G401.6 (cell line): ENCODE results near the gene SNX33.
"Not testable (repeated sequence)": the region's sequence is repeated elsewhere in the genome, so short reads cannot be mapped to it uniquely, and the experiment has no call there.

Experiments used
- FAIRE-seq: peaks from 2 replicates; lab custom pipeline; 2012; peaks lifted over from hg19 to GRCh38; lab: Jason Lieb, UNC

SNX33 gene

GRCh38 chr15:75662823-75663519 is 15.3 kb downstream of the SNX33 start:
- FAIRE-seq: no peak

GRCh38 chr15:75663931-75664421 is 16.3 kb downstream of the SNX33 start:
- no peak for FAIRE-seq

DNA sequence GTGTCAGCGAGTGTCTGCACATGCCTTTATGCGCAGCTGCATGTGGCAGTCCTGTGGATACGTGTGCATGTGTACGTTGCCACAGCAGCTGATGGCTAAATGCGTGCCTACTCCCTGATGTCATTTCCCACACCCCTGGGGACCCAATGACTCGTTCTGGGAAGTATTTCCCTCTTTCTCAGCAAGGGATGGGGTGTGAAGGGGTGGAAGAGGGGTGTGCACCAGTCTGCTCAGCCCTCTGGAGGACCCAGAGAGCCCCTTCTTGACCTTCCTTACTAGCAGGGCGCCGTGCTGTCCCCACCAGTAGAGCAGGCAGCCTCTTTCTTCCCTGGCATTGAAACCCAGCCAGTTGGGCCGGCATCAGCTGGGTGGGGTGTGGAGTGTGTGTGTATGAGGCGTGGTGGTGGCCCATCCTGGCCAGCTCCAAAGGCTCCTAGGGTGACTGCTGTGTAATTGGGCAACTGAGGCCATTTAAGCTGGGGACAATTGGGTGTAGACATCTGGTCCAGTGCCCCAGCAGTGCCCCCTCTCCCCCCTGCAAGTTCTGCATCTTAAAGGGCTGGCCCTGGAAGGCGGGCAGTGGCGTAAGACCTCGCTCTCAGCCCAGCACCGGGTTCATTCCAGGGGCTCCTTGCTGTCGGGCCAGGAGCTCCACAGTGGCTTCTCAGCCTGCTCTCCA is 19.2 kb downstream of the SNX33 start:
- peak; percentile 95 for FAIRE-seq

- no peak for FAIRE-seq
Measured at GRCh38 chr15:75669191-75669878, 21.6 kb downstream of the SNX33 start.

GRCh38 chr15:75669879-75670212 is 22.1 kb downstream of the SNX33 start:
- no peak for FAIRE-seq

DNA sequence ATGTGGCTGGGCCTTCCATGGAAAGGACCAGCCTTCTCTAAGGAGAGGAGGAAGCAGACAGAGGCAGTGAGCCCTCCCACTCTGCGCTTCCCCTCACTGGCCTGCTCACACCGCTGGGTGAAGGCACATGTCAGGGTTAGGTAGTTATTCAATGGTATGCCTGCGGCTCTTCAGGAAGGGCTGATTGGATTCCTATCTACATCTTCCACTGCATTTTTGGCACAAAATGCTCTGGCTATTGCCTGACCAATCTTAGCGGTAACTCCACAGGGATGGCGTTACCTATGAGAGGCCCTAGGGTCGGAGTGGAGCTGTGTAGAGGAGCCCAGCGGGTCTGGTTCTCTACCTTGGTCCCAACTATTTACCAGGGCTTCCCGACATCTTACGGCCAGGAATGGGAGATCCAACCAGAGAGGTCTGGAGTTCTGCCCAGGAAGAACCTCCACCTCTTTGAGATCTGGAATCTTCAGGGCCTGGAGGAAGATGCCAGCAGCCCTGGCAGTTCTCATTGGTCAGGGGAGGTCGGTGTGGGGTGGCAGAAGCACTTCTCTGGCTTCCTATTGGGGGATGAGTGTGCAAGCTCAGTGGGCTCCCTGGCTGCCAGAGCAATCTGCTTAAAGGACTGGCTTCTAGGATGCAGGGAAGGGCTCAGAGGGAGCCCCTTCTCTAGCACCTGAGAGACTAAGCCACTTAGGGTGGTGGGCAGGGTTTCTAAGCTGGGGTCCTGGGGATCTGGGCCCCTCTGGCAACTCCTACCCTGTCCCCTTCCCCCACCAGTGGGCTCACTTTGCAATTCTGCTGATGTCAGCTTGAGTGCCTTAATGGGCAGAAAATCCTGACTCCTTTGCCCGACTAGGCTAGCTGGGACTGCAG is 24.3 kb downstream of the SNX33 start:
- no peak for FAIRE-seq

DNA sequence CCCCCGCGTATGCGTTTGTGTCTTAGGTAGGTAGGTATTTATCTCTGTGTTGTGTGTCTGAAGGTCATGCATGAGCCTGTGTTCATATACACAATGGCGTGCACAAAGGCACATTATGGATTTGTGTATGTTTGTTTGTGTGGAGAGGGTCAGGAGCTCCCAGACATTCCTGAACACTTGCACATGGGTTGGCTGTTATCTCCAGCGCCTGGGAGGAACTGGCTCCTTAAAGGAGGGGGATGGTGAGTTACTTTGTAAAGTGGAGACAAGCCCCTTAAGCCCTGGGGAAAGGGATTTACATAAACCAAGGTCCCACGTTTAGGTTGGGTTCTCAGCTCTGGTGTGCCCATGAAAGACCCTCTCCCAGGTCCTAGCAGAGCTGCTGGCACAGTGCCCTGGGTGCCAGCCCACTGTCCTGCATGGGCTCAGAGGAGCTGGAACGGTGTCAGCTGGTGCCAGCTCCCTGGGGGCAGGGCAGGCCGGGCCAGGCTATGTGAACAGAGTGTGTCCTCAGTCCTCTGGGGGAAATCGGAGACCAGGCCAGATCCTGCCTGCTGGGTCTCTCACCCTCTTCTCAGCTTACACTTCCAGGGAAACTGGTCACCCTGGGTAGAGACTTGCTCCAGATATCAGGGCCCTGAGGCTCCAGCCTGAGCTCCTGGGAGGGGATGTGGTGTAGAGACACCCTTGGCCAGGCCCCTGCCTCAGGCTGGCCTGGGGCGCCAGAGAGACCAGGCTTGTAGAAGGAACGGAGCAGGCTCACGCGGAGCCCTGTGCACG is 25.1 kb downstream of the SNX33 start:
- FAIRE-seq: peak; percentile 91

DNA sequence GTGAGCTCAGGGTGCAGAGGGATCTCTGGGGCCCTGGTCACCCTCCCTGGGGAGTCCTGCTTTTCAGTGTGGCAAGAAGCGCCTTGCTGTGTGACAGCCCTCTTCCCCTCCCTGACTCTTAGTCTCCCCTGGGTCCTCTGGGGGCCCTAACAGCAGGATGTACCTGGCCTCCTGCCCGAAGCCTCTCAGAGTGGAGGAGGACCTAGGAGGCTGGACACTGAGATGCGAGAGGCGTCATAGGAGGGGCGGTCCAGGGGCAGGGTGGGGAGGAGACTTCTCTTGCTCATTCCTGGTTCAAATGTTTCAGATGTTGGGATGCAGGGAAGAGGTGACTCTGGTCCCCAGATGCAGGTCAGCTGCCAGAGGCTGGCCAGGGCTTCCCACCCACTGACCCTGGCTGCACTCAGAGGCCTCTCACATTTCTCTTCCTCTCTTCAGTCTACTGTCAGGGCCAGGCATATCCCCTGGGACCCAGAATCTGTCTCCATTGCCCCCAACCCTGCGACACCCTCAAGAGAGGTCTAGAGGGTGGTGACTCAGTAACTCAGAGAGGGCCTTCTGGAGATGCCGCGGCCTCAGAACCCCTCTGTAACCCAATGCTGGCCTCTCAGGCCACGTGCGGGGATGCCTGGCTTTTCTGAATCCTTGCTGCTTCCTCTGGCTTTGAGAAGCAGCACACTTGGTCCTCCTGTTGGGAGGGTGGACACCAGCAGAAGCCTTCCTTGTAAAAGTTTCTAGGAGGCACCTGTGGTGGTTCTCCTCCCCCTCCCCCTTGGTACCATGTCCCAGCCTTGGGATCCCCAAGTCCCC is 25.9 kb downstream of the SNX33 start:
- peak; percentile 56 for FAIRE-seq

GRCh38 chr15:75674366-75674765 is 26.7 kb downstream of the SNX33 start:
- FAIRE-seq: no peak

DNA sequence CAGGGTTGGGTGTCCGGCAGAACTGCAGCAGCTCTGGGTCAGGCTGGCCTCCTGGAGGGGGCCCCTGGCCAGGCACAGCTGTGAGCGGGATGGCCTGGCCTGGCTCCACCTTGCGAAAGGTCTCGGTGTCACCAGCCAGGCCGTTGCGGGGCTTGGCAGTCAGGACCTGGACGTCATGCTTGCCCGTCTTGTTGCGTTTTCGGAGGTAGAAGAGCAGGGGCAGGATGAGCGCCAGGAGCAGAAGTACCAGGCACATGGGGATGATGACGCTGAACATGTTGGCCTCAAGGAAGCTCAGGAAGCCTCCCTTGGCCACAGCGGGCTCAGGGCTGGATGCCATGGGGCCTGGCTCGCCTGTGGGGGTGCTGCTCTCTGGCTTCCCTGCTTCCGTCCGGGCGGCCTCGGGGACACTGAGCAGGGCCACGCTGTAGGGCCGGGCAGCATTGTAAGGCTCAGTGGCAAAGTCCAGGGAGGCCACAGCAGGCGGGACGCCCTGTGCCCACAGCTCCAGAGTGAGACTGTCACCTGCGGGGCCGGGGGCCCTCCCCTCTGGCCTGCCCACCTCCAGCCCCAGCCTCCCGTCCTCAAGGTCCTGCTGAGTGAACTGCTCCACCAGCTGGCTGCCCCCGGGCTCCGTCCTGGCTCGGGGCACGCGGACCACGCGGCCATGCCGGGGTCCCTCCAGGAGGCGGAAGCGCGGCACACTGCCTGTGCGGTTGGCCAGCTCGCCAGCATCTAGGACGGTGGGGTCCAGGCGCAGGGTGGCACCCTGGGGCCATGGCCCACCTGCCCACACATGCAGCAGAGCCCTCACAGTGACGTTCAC is 28.1 kb downstream of the SNX33 start:
- FAIRE-seq: no peak

- FAIRE-seq: no peak
Measured at GRCh38 chr15:75676688-75677464, 29.2 kb downstream of the SNX33 start.

GRCh38 chr15:75677465-75678323 is 30.0 kb downstream of the SNX33 start:
- no peak for FAIRE-seq

DNA sequence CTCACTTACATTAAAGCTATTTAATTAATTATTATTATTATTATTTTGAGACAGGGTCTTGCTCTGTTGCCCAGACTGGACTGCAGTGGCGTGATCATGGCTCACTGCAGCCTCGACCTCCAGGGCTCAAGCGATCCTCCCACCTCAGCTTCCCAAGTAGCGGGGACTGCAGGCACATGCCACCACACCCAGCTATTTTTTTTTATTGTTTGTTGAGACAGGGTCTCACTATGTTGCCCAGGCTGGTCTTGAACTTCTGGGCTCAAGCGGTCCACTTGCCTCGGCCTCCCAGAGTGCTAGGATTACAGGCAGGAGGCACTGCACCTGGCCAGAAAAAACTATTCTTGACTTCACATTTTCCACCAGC is 30.6 kb downstream of the SNX33 start:
- FAIRE-seq: not testable (repeated sequence)

- no peak for FAIRE-seq
Measured at GRCh38 chr15:75680007-75680789, 32.5 kb downstream of the SNX33 start.

- FAIRE-seq: no peak
Measured at GRCh38 chr15:75682181-75683135, 34.7 kb downstream of the SNX33 start.
